GM10847 (cell line): ENCODE measurements around the gene FGF9.

Experiments used
- POLR2A ChIP-seq: IDR thresholded peaks from 2 replicates; pipeline ENCODE4 v1.6.1; 2011; ENCODE audit not compliant: insufficient read length; ENCODE audit errors: extremely low read depth

FGF9 gene

DNA sequence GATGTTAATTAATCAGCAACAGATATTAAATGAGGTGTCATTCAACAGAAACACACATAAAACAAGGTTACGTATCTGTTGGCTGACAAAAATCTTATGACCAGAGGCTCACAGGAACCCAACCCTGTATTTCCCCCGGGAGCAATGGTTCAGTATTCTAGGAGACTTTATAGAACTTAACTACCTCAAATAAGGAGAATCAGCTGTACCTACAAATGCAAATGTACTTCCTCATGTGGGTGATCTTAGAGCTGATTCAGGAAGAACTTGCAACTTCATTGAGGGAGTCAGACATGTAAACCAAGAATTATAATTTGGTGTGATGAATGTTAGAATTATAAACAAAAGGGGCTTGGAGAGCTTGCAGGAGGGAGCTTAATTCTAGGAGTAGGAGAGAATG lies 20.1 kb downstream of the FGF9 start:
- TF ChIP-seq POLR2A: no peak

- no peak for TF ChIP-seq POLR2A
These were observed 20.6 kb downstream of the FGF9 start for GRCh38 chr13:21691500-21691899.

- TF ChIP-seq POLR2A: no peak
These were observed 21.1 kb downstream of the FGF9 start for GRCh38 chr13:21691928-21692327.

- no peak for TF ChIP-seq POLR2A
These were observed 24.0 kb downstream of the FGF9 start for GRCh38 chr13:21694831-21695230.

DNA sequence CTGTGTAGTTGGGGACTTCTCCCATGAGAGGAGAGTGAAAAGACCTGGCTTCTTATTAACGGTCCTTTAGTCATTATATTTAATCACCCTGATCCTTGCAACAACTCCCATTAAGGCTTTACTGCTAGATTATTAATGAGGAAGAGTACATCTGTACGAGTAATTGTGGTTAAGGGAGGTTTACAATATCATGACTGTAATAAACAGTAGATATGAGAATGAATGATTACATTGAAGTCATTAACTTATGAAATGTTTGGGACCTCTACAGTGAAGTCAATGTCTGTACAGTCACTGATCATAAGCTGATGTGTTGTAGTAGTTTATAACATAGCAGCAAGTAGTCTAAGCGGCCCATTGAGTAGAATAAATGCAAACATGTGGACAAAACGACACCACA lies 24.7 kb downstream of the FGF9 start:
- no peak for TF ChIP-seq POLR2A

DNA sequence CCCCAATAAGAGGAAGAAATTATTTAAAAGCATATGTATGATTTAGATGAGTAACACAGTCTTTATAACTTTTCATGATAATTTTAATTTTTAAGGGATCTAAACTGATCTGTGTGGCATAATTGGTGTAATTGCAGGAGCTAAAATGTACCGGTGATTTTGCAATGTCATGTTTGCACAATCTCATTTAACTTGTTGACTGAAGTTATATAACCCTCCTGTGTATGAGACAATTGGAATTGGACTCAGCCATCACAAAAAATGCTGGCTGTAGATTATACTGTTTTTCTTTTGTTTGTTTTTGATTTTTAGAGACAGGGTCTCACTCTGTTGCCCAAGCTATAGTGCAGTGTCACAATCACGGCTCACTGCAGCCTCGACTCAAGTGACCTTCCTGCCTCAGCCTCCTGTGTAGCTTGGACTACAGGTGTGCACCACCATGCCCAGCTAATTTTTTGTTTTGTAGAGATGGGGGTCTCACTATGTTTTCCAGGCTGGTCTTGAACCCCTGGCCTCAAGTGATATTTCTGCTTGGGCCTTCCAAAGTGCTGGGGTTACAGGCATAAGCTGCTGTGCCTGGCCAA lies 26.1 kb downstream of the FGF9 start:
- TF ChIP-seq POLR2A: no peak

GRCh38 chr13:21698817-21699679 lies 28.2 kb downstream of the FGF9 start:
- TF ChIP-seq POLR2A: no peak

GRCh38 chr13:21701460-21701859 lies 30.6 kb downstream of the FGF9 start:
- no peak for TF ChIP-seq POLR2A

GRCh38 chr13:21703846-21704245 lies 33.0 kb downstream of the FGF9 start:
- no peak for TF ChIP-seq POLR2A

DNA sequence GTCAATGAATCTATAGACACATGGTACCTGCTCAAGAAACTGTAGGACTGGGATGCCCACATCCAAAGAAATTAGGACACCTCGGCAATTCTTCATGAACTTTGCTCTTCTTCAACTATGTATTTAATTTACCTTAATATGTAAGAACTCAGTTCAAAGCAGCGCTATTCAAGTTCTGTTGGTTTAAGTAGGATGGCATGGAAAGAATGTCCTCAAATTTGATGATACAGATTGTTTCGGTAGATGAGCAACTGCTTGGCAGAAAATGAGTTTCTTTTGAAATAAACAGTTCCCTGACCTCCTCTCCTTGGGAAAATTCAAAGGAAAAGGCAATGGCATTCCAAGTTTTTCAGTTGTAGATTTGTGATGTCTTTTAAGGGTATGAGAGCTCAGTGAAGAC lies 36.7 kb downstream of the FGF9 start:
- no peak for TF ChIP-seq POLR2A

DNA sequence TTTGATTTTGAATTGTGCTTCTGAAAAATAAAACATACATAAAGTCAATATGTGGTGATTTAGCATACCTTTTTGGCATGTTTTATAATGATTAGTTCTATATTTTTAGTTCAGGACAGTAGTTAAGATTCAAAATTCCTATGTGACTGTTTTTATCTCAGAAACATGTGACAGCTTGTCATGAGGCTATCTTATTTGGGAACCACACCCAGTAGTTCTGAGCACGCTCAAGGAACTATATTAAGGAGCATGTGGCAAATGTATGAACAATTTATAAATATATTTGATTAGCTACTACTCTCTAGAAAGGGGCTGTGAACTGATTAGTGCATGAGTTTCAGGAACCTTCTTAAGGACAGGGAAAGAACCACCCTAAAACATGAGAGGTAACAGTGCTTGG lies 38.8 kb downstream of the FGF9 start:
- TF ChIP-seq POLR2A: no peak

DNA sequence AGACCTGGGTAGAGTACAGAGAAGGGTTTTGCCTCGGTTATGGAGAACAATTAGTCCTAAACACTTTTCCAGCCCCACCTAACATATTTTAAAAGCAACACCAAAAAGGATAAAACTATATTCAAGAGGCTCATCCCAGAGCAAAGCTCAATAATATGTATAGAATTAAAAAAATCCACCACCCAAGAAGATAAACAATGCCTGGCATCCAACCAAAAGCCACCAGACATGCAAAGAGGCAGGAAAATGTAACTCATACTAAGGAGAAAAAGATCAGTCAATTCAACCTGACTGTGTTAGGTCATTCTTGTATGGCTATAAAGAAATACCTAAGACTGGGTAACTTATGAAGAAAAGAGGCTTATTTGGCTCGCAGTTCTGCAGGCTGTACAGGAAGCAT lies 39.3 kb downstream of the FGF9 start:
- no peak for TF ChIP-seq POLR2A

DNA sequence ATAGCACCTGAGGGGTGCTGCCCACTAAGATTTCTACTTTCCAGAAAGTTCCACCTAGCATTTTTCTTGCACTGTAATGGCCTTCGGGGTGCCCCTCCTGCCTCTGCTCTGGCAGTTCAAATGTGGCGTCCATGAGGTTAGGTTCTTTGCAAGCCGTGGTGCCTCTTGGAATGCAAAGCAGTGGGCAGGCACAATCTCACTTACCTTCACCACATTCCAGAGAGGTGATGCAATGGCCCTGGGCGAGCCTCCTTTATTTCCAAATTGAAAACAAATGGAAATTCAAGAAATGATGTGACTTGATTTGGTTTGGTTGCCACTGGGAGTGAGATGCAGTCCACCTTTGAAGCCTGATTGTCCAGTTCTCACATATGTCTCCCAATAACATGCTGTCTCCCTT lies 46.9 kb downstream of the FGF9 start:
- TF ChIP-seq POLR2A: no peak

GRCh38 chr13:21719463-21719862 lies 48.6 kb downstream of the FGF9 start:
- no peak for TF ChIP-seq POLR2A

DNA sequence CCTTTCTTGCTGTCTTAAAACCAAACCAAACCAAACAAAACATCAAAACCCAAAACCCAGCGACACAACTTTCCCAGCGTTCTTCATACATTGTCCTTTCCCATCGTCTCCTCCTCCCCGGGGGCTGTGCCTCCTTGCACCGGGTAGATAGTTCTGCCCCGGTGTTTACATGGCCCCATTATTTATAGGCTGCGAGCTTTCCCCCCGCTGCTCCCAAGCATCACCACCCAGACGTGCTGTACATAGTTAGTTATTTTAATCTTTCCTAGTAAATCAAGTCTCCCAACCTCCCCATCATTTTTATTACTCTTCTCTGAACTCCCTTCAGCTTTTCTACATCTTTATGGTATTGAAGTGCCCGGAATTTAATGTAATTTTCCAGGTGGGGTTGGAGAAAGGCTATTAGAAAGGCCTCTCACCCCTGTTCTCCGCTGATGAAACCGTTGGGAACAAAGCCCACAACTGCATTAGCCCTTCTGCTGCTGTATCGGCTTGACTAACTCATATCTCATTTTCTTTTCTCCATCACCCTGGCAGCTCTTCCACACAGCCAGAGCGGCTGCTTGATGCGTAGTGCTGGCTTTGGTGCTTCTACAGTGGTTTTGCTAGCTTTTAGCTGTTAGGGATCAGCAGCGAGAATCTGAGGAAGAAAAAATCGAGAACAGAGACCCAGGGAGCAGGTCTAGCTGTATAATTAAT lies 53.1 kb downstream of the FGF9 start:
- TF ChIP-seq POLR2A: no peak
